MM.1S (cell line): ENCODE results near the gene PPP1R12A.
A peak's percentile ranks its signal among the peaks of the same experiment; 100 is the strongest.

Experiments
- DNase-seq: peaks from one replicate; pipeline ENCODE4 v3.0.0-alpha.2; 2015
- H2AFZ ChIP-seq: fragments of 300-600 bp; sonication (generic); 2 replicates; pipeline ENCODE4 v1.6.0; 2016; ENCODE audit warnings: antibody characterized with exemption, low read length
- H3F3A ChIP-seq: fragments of 300-600 bp; sonication (generic); 2 replicates; pipeline ENCODE4 v1.6.1; 2016; ENCODE audit warnings: mild to moderate bottlenecking, antibody characterized with exemption, low read length, moderate library complexity, mixed read lengths; ENCODE audit not compliant: insufficient read depth
- H3K27ac ChIP-seq: fragments of 300-600 bp; sonication (generic); 2 replicates; pipeline ENCODE4 v1.5.1; 2016; ENCODE audit warnings: mild to moderate bottlenecking, low read length
- H3K27me3 ChIP-seq: fragments of 300-600 bp; sonication (generic); replicated peaks from 2 replicates; pipeline ENCODE4 v1.6.0; 2016; ENCODE audit warnings: low read length; ENCODE audit not compliant: insufficient read depth
- H3K36me3 ChIP-seq: fragments of 300-600 bp; sonication (generic); replicated peaks from 2 replicates; pipeline ENCODE4 v1.6.1; 2016; ENCODE audit warnings: mild to moderate bottlenecking, low read length, mixed read lengths; ENCODE audit not compliant: insufficient read depth
- H3K4me1 ChIP-seq: fragments of 300-600 bp; sonication (generic); 2 replicates; pipeline ENCODE4 v1.6.1; 2016; ENCODE audit warnings: low read length, mixed read lengths
- H3K4me2 ChIP-seq: fragments of 300-600 bp; sonication (generic); 2 replicates; pipeline ENCODE4 v1.6.0; 2016; ENCODE audit warnings: low read depth, low read length
- H3K4me3 ChIP-seq: fragments of 300-600 bp; sonication (generic); 2 replicates; pipeline ENCODE4 v1.5.1; 2016; ENCODE audit warnings: low read length, mixed read lengths
- H3K79me2 ChIP-seq: fragments of 300-600 bp; sonication (generic); 2 replicates; pipeline ENCODE4 v1.6.1; 2016; ENCODE audit warnings: mixed run types, low read length, mixed read lengths
- H3K9ac ChIP-seq: fragments of 300-600 bp; sonication (generic); 2 replicates; pipeline ENCODE4 v1.6.1; 2016; ENCODE audit warnings: low read length, mixed read lengths
- H3K9me2 ChIP-seq: fragments of 300-600 bp; sonication (generic); replicated peaks from 2 replicates; pipeline ENCODE4 v1.6.1; 2016; ENCODE audit warnings: mild to moderate bottlenecking, low read length, mixed read lengths; ENCODE audit not compliant: insufficient read depth
- H3K9me3 ChIP-seq: fragments of 300-600 bp; sonication (generic); replicated peaks from 2 replicates; pipeline ENCODE4 v1.6.1; 2016; ENCODE audit warnings: mild to moderate bottlenecking, low read length, mixed read lengths; ENCODE audit not compliant: insufficient read depth
- H4K20me1 ChIP-seq: fragments of 300-600 bp; sonication (generic); 2 replicates; pipeline ENCODE4 v1.6.1; 2016; ENCODE audit warnings: mild to moderate bottlenecking, low read length, moderate library complexity, mixed read lengths; ENCODE audit not compliant: insufficient read depth
- CTCF ChIP-seq: fragments of 300-600 bp; sonication (generic); IDR thresholded peaks from 2 replicates; pipeline ENCODE4 v1.5.1; 2016; ENCODE audit warnings: antibody characterized with exemption, low read length, mixed read lengths
- EZH2 ChIP-seq: fragments of 300-600 bp; sonication (generic); optimal IDR thresholded peaks from 2 replicates; pipeline ENCODE3; 2017; ENCODE audit warnings: low read depth, mild to moderate bottlenecking, antibody characterized with exemption, low read length, mixed read lengths
- EZH2phosphoT487 ChIP-seq: fragments of 300-600 bp; sonication (generic); IDR thresholded peaks from 2 replicates; pipeline ENCODE4 v1.6.1; 2018; ENCODE audit warnings: antibody characterized with exemption, low read length

Gene PPP1R12A

GRCh38 chr12:79933532-79934264, 1.2 kb downstream of the PPP1R12A start:
- TF ChIP-seq EZH2phosphoT487, result no peak
- no peak for TF ChIP-seq CTCF
- no peak for TF ChIP-seq EZH2
- peak overlapping the region; percentile 87 for H3K27ac ChIP-seq
- H4K20me1 ChIP-seq, result peaks cover 3% of the 10 kb centered on the region; the same call in 1 of the 2 replicates
- peaks cover 32% of the 10 kb centered on the region for H3K4me1 ChIP-seq
- peak overlapping the region; percentile 80 for H2AFZ ChIP-seq
- peak; percentile 31 for DNase-seq
- no peaks in the 10 kb centered on the region for H3K27me3 ChIP-seq
- H3K9me3 ChIP-seq, result no peaks in the 10 kb centered on the region
- H3K9me2 ChIP-seq, result no peaks in the 10 kb centered on the region
- H3K4me2 ChIP-seq, result peak overlapping the region; percentile 91
- H3K36me3 ChIP-seq, result no peaks in the 10 kb centered on the region
- H3K9ac ChIP-seq, result peak overlapping the region; percentile 86
- H3K4me3 ChIP-seq, result peak overlapping the region; percentile 69
- peaks cover 19% of the 10 kb centered on the region for H3F3A ChIP-seq
- H3K79me2 ChIP-seq, result peaks cover 78% of the 10 kb centered on the region

- no peak overlapping the region; the same call in 1 of the 2 replicates for H3K27ac ChIP-seq
- H3F3A ChIP-seq, result peaks cover 25% of the 10 kb centered on the region
- TF ChIP-seq EZH2 (no peak), CTCF (no peak), EZH2phosphoT487 (no peak)
- peaks cover 5% of the 10 kb centered on the region; the same call in 1 of the 2 replicates for H4K20me1 ChIP-seq
- no peaks in the 10 kb centered on the region for H3K27me3 ChIP-seq
- no peaks in the 10 kb centered on the region for H3K36me3 ChIP-seq
- H3K4me1 ChIP-seq, result peaks cover 38% of the 10 kb centered on the region
- no peak for DNase-seq
- no peak overlapping the region for H2AFZ ChIP-seq
- H3K9me2 ChIP-seq, result no peaks in the 10 kb centered on the region
- peaks cover 84% of the 10 kb centered on the region for H3K79me2 ChIP-seq
- peak overlapping the region; percentile 69 for H3K4me3 ChIP-seq
- H3K9me3 ChIP-seq, result no peaks in the 10 kb centered on the region
- H3K9ac ChIP-seq, result peak overlapping the region; percentile 86; the same call in 1 of the 2 replicates
- peak overlapping the region; percentile 91 for H3K4me2 ChIP-seq
These were observed 1.9 kb downstream of the PPP1R12A start for GRCh38 chr12:79933043-79933442.

GRCh38 chr12:79932357-79932756, 2.5 kb downstream of the PPP1R12A start:
- no peak overlapping the region for H3K9ac ChIP-seq
- peak overlapping the region; percentile 69; the same call in 1 of the 2 replicates for H3K4me3 ChIP-seq
- peaks cover 91% of the 10 kb centered on the region for H3K79me2 ChIP-seq
- H3F3A ChIP-seq, result peaks cover 31% of the 10 kb centered on the region
- peaks cover 44% of the 10 kb centered on the region for H3K4me1 ChIP-seq
- H3K27ac ChIP-seq, result no peak overlapping the region
- no peaks in the 10 kb centered on the region for H3K9me3 ChIP-seq
- no peaks in the 10 kb centered on the region for H3K36me3 ChIP-seq
- H2AFZ ChIP-seq, result no peak overlapping the region
- peaks cover 9% of the 10 kb centered on the region; the same call in 1 of the 2 replicates for H4K20me1 ChIP-seq
- H3K9me2 ChIP-seq, result no peaks in the 10 kb centered on the region
- DNase-seq, result no peak
- peak overlapping the region; percentile 91 for H3K4me2 ChIP-seq
- TF ChIP-seq CTCF (no peak), EZH2 (no peak), EZH2phosphoT487 (no peak)
- H3K27me3 ChIP-seq, result no peaks in the 10 kb centered on the region
